H7 (cell line): ENCODE measurements around the gene RTL1. TPM values are rescaled to one million over a fixed set of nuclear protein-coding genes. Genes with fewer than 3 reads are reported as not detected.

Source experiments
- DNase-seq: peaks from one replicate; pipeline ENCODE4 v3.0.0; 2012
- H3K27me3 ChIP-seq: 2 replicates; pipeline ENCODE4 v1.6.0; 2011; ENCODE audit warnings: mild to moderate bottlenecking, low read length; ENCODE audit not compliant: control insufficient read depth, insufficient read depth
- H3K36me3 ChIP-seq: replicated peaks from 2 replicates; pipeline ENCODE4 v1.5.1; 2011; ENCODE audit warnings: low read length; ENCODE audit not compliant: control insufficient read depth, insufficient read depth
- H3K4me3 ChIP-seq: 2 replicates; pipeline ENCODE4 v1.5.1; 2011; ENCODE audit warnings: low read depth, mild to moderate bottlenecking, control low read depth, low read length, moderate library complexity; ENCODE audit not compliant: insufficient read depth
- total RNA-seq: library from RNA; depleted of rRNA; stranded (reverse); fragments of >200 nt; shearing (Covaris generic); gene quantifications from 2 replicates; pipeline ENCODE4 v1.2.3, GENCODE V29; 2014

RTL1 gene
- total RNA-seq, 1 experiment from 2014 or later, result not detected

DNA sequence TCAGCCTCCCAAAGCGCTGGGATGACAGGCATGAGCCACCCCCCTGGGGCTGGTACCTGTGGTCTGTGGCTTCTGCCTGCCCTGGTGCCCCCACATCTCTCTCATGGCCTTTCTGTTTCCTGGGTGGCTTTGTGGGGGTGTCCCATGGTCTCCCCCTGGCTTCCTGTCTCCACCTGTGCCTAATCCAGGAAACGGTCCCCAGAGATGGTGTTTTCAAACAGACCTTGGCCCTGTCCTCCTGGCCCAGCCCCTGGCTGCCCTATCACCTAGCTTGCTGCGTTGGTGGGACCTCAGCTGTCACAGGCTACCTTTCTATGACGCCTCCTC is 59.5 kb downstream of the RTL1 start:
- Histone ChIP-seq H3K27me3 (no peaks in the 10 kb centered on the region), H3K4me3 (no peak overlapping the region), H3K36me3 (no peaks in the 10 kb centered on the region)
- no peak for DNase-seq

DNA sequence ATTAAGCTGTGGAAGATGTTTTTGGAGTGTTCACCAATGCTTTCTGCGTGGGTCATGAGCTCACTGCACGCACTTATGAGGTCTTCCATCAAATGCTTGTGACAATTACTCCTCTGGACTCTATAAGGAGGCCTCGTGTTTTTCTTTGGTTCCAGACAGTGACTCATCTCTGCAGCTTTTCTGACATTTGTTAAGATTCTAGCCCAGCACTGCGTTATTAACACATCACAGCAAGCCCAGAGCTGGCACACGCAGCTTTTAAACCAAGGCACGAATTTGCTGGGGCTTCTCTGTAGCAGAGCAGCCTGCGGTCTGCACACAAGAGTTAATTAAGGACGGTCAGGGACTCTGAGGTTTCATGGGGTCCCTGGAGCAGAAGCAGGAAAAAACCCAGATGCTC is 60.7 kb downstream of the RTL1 start:
- H3K27me3 ChIP-seq, result no peaks in the 10 kb centered on the region
- no peaks in the 10 kb centered on the region for H3K36me3 ChIP-seq
- no peak for DNase-seq
- H3K4me3 ChIP-seq, result no peak overlapping the region

DNA sequence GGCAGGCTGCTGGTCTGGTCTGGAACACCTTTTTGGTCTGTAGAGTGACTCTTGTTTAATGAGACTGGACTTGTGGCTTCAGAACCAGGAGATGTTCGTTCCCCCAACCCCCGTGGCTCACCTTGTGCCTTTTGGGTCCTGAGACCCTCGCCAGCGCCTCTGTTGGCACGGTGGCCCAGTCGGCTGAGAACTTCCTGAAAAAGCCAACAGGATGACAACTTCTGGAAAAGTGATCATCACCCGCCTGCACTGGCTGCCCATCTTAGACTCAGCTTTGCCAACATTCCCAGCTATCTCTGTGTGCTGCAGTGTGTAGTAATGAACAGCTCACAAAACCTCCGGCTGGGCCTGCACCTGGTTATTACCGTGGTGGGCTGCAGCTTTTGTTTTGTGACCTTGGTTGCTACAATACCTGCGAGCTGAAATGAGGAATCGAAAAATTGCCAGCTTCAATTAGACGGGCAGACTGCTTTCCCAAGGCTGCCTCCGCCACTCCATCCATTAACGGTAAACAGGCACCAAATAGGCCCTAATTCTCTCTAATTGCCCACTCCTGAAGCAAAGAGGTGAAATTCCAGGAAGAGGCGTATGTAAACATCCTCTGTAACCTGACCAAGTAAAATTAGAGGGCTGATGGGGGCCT is 61.6 kb downstream of the RTL1 start:
- H3K27me3 ChIP-seq, result no peaks in the 10 kb centered on the region
- DNase-seq, result no peak
- H3K36me3 ChIP-seq, result no peaks in the 10 kb centered on the region
- no peak overlapping the region for H3K4me3 ChIP-seq

DNA sequence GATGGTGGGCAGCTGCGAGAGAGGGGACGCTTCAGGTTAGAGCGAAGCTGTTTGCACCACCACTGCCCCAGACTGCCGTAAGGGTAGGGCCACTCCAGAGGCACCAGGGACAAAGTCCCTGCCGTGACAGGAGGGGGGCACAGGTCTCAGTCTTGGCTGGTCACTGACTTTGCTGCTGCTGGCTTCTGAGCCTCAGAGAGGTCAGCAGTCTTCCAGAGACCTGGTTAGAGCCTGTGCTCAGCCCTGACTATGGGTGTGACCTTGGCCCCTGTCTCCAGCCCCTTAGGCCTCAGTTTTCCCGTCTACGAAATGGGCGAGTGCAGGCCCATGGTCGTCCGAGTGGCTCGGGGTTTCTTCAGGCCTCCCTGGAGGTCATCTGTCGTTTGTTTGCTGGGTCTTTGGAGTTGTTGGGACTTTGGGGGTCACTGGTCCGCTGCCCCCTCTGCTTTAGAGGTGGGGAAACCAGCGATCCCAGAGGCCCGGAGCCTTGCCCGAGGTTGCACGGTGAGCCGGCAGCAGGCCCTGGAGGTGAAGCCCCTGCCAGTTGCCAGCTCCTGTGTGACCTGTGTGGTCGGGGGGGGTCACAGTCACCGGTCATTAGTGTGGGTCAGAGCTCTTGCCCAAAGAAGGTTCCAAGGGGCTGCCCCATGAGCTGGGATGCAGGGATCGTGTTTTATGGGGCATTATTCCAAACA is 62.3 kb downstream of the RTL1 start:
- Histone ChIP-seq H3K36me3 (no peaks in the 10 kb centered on the region), H3K27me3 (no peaks in the 10 kb centered on the region), H3K4me3 (no peak overlapping the region)
- DNase-seq, result no peak

GRCh38 chr14:100840286-100841065 is 63.0 kb downstream of the RTL1 start:
- Histone ChIP-seq H3K4me3 (no peak overlapping the region), H3K36me3 (no peaks in the 10 kb centered on the region), H3K27me3 (no peaks in the 10 kb centered on the region)
- peak; percentile 80 for DNase-seq

DNA sequence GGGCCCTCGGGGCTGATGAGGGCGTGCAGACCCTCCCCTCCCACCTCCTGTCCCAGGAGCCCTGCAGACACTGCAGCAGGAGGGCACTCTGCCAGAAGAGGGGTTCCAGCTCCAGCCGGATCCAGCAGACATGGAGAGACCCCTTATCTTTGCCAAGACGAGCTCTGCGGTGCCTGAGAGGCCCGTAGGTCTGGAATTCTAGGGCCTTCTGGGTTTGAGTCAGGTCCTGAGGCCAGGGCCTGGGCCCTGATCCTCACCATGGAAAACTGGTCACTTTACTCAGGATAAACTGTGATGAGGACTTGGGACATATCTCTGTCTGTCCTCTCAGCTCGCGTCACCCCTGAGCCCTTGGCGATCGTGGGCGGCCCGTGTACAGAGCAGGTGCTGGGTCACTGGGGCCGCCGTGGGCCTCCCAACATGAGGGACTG is 63.8 kb downstream of the RTL1 start:
- no peak overlapping the region for H3K4me3 ChIP-seq
- no peak for DNase-seq
- no peaks in the 10 kb centered on the region for H3K27me3 ChIP-seq
- no peaks in the 10 kb centered on the region for H3K36me3 ChIP-seq

DNA sequence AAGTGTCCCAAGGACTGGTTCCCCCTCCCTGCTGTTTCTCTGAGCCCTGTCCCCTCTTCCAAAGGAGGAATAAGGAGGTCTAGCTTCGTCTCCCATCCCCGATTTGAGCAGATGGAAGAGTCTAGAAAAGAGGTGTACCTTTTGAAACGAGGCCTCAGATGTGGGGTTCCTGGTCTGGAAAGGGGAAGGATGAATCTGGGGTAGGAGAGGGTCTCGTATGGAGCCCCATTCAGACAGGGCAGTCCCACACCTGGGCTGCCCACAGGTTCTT is 64.3 kb downstream of the RTL1 start:
- H3K36me3 ChIP-seq, result no peaks in the 10 kb centered on the region
- H3K4me3 ChIP-seq, result no peak overlapping the region
- no peak for DNase-seq
- H3K27me3 ChIP-seq, result no peaks in the 10 kb centered on the region

GRCh38 chr14:100838493-100839314 is 64.8 kb downstream of the RTL1 start:
- DNase-seq, result no peak
- H3K4me3 ChIP-seq, result no peak overlapping the region
- H3K36me3 ChIP-seq, result no peaks in the 10 kb centered on the region
- H3K27me3 ChIP-seq, result no peaks in the 10 kb centered on the region

DNA sequence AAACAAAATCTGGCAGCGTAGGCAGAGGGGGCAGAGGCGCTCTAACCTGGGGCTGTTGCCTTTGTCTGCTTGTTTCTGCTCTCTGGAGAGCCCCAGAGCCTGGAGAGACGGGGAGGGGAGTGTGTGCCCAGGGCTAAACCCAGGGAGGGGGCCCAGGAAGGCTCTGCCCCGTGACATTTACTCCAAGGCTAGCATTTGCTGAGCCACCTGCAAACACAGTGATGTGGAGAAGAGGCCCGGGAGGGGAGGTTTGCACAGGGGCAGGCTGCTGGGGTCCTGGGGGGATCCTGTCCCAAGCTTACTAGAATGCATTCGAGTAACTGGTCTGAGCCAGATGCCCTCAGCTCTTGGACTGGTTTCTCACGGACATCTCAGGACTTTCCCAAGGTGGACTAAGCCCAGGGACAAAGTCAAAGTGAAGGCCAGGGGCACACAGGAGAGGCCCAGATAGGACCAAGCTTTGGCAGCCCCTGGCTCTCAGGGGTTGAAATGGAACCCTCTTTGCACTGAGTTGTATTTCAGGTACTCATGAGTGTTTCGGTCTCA is 65.6 kb downstream of the RTL1 start:
- DNase-seq, result no peak
- H3K36me3 ChIP-seq, result no peaks in the 10 kb centered on the region
- H3K4me3 ChIP-seq, result no peak overlapping the region
- H3K27me3 ChIP-seq, result no peaks in the 10 kb centered on the region

- H3K36me3 ChIP-seq, result no peaks in the 10 kb centered on the region
- no peak overlapping the region for H3K4me3 ChIP-seq
- H3K27me3 ChIP-seq, result no peaks in the 10 kb centered on the region
- DNase-seq, result no peak
These were observed 66.3 kb downstream of the RTL1 start for GRCh38 chr14:100836941-100837804.

DNA sequence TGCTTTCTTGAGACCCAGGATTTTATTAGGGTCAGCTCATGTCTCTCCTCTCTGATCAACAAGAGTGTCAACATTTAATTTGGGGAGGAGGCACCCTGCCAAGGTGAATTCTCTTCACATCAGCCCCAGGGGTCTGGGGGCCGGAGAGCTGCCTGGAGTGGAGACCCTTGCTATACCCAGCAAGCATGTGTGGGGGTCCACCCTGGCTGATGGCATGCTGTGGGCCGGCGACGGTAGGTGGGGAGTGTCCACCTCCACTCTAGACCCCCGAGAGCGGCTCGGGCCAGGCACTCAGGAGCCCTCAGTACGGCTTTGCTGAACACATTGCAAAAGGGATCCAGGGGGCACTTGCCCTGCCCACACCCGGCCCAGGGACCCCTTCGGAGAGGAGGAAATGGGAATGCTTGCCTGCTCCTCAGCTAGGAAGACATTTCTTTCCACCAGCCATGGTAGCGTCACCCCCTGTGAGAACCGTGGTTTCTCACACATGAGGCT is 67.2 kb downstream of the RTL1 start:
- Histone ChIP-seq H3K27me3 (no peaks in the 10 kb centered on the region), H3K4me3 (no peak overlapping the region), H3K36me3 (no peaks in the 10 kb centered on the region)
- DNase-seq, result no peak

- H3K36me3 ChIP-seq, result no peaks in the 10 kb centered on the region
- no peaks in the 10 kb centered on the region for H3K27me3 ChIP-seq
- no peak for DNase-seq
- H3K4me3 ChIP-seq, result no peak overlapping the region
These were observed 67.8 kb downstream of the RTL1 start for GRCh38 chr14:100835548-100836310.
